Astrocyte of the cerebellum (primary cell): ENCODE data around the gene ARHGEF16.

Source experiments
- DNase-seq: peaks from one replicate; pipeline ENCODE4 v3.0.0-alpha.2; 2011; ENCODE audit warnings: low read depth
- H3K4me3 ChIP-seq: 2 replicates; pipeline ENCODE4 v1.5.1; 2011; ENCODE audit warnings: mild to moderate bottlenecking, low read depth, low read length, moderate library complexity
- CTCF ChIP-seq: IDR thresholded peaks from 2 replicates; pipeline ENCODE4 v1.5.1; 2012; ENCODE audit warnings: low read length, low read depth, moderate library complexity, mild to moderate bottlenecking; ENCODE audit errors: missing control alignments
- in situ Hi-C: cut with HindIII; loops from 2 replicates; pipeline ENCODE4 v1.10.0; 2017; ENCODE audit warnings: low sequenced_read_pairs

Gene ARHGEF16

GRCh38 chr1:3475839-3476573 lies 21.5 kb downstream of the ARHGEF16 start:
- in situ Hi-C loops = no loop called here
- no peak for DNase-seq
- no peak overlapping the region for H3K4me3 ChIP-seq
- TF ChIP-seq CTCF = no peak

GRCh38 chr1:3476666-3477065 lies 22.2 kb downstream of the ARHGEF16 start:
- no peak for DNase-seq
- in situ Hi-C loops = no loop called here
- no peak overlapping the region for H3K4me3 ChIP-seq
- no peak for TF ChIP-seq CTCF

- DNase-seq = no peak
- no peak for TF ChIP-seq CTCF
- in situ Hi-C loops = no loop called here
- H3K4me3 ChIP-seq = no peak overlapping the region
These were observed 23.0 kb downstream of the ARHGEF16 start for GRCh38 chr1:3477241-3477995.

GRCh38 chr1:3478187-3478586 lies 23.7 kb downstream of the ARHGEF16 start:
- no peak overlapping the region for H3K4me3 ChIP-seq
- TF ChIP-seq CTCF = no peak
- in situ Hi-C loops = no loop called here
- DNase-seq = no peak

- no peak for TF ChIP-seq CTCF
- no peak for DNase-seq
- in situ Hi-C loops = no loop called here
- no peak overlapping the region for H3K4me3 ChIP-seq
These were observed 25.3 kb downstream of the ARHGEF16 start for GRCh38 chr1:3479511-3480368.

GRCh38 chr1:3480369-3480719 lies 25.9 kb downstream of the ARHGEF16 start:
- no peak overlapping the region for H3K4me3 ChIP-seq
- no peak for TF ChIP-seq CTCF
- no peak for DNase-seq
- in situ Hi-C loops = no loop called here
